ENCODE measurements around the gene SMCO3.

Gene SMCO3

DNA sequence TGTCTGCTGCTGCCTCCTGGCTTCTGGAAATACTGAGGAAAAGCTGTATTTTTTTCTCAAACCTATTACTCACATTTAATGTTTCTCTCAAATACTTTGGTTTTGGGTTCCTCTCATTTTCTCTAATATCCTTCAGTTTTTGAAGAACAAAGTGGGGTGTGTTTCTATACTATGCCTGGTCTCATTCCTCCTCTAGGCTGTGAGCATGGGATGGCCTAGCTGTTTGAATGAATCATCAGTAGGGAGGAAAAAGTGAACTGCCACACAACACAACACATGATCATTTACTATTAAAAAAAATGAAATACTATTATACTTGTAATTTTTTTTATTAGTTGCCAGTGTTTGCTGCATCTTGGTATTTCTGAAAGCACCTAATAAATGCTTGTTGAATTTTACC lies 11.3 kb upstream of the SMCO3 start:
- Histone ChIP-seq H3K18ac (ENCODE audit: low read length) (no peak overlapping the region), H4K12ac (ENCODE audit: low read depth, low read length) (no peak overlapping the region), H3K27ac (ENCODE audit: low read depth, low read length) (no peak overlapping the region), H2BK120ac (ENCODE audit: insufficient read depth, low read length, poor library complexity) (no peak overlapping the region), H4K8ac (ENCODE audit: low read depth, low read length) (no peak overlapping the region), H3K79me1 (ENCODE audit: low read length) (no peaks in the 10 kb centered on the region), H3K14ac (ENCODE audit: low read length) (no peak overlapping the region), H3K79me2 (ENCODE audit: control insufficient read depth, insufficient read depth, low read length, poor library complexity) (no peaks in the 10 kb centered on the region), H2AFZ (ENCODE audit: insufficient read depth, low read length, poor library complexity) (no peak overlapping the region), H3K36me3 (ENCODE audit: control insufficient read depth in 1 of 2, insufficient read depth in 2 of 2, low read length in 2 of 2) (peaks cover 0 to 2% of the 10 kb centered on the region in 2 experiments), H2AK5ac (ENCODE audit: low read length) (no peak overlapping the region), H3K27me3 (ENCODE audit: insufficient read depth, low read length) (no peaks in the 10 kb centered on the region), H3K9me3 (ENCODE audit: insufficient read depth, low read depth, low read length) (no peaks in the 10 kb centered on the region), H3K4ac (ENCODE audit: low read depth, low read length) (no peak overlapping the region), H3K4me2 (ENCODE audit: low read length) (no peak overlapping the region), H3K23ac (ENCODE audit: low read length) (no peak overlapping the region), H3K4me3 (ENCODE audit: low read depth, low read length) (no peak overlapping the region), H3K4me1 (ENCODE audit: control insufficient read depth in 1 of 2, insufficient read depth in 2 of 2, low read length in 2 of 2) (no peaks in the 10 kb centered on the region), H3K9ac (ENCODE audit: low read length) (no peak overlapping the region), H4K91ac (ENCODE audit: low read depth, low read length) (no peak overlapping the region), H2BK12ac (ENCODE audit: low read length) (no peak overlapping the region), H2BK5ac (ENCODE audit: low read depth, low read length, poor library complexity) (no peak overlapping the region)
- DNase-seq, result no peak

DNA sequence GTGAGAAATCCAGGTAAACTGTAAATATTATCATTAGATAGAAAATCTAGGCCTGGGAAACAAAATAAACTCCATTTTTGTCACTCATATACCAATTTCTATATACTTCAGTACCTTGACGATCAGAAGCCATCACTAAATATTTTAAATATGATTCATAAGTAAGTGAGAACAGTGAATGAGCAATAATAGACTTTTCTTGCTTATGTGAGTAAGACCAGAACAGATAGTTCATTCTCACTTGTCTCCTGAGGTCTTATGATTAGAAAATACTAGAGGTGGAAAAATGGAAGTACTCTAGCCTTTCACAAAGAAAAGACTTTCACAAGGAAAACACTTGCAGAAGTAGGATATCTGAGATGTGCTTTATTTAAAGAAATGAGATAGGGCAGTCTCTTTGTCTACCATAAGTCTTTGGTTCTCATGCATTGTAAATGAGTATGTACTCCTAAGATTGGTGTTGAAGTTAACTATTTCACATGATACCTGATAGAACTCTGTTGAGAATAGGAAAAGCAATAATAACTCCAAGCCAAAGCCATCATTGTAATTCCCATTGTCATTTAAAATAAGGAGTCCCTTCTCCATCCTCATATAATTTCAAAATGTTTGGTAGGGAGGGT lies 10.1 kb upstream of the SMCO3 start:
- Histone ChIP-seq H4K91ac (ENCODE audit: low read depth, low read length) (no peak overlapping the region), H2AFZ (ENCODE audit: insufficient read depth, low read length, poor library complexity) (no peak overlapping the region), H2BK120ac (ENCODE audit: insufficient read depth, low read length, poor library complexity) (no peak overlapping the region), H3K23ac (ENCODE audit: low read length) (no peak overlapping the region), H2BK12ac (ENCODE audit: low read length) (no peak overlapping the region), H3K4ac (ENCODE audit: low read depth, low read length) (no peak overlapping the region), H3K4me3 (ENCODE audit: low read depth, low read length) (no peak overlapping the region), H3K36me3 (ENCODE audit: control insufficient read depth in 1 of 2, insufficient read depth in 2 of 2, low read length in 2 of 2) (peaks cover 0 to 2% of the 10 kb centered on the region in 2 experiments), H3K79me1 (ENCODE audit: low read length) (no peaks in the 10 kb centered on the region), H3K79me2 (ENCODE audit: control insufficient read depth, insufficient read depth, low read length, poor library complexity) (no peaks in the 10 kb centered on the region), H3K4me2 (ENCODE audit: low read length) (no peak overlapping the region), H3K27me3 (ENCODE audit: insufficient read depth, low read length) (no peaks in the 10 kb centered on the region), H4K12ac (ENCODE audit: low read depth, low read length) (no peak overlapping the region), H3K27ac (ENCODE audit: low read depth, low read length) (no peak overlapping the region), H4K8ac (ENCODE audit: low read depth, low read length) (no peak overlapping the region), H3K4me1 (ENCODE audit: control insufficient read depth in 1 of 2, insufficient read depth in 2 of 2, low read length in 2 of 2) (no peaks in the 10 kb centered on the region), H3K14ac (ENCODE audit: low read length) (no peak overlapping the region), H2AK5ac (ENCODE audit: low read length) (no peak overlapping the region), H3K9ac (ENCODE audit: low read length) (no peak overlapping the region), H3K18ac (ENCODE audit: low read length) (no peak overlapping the region), H2BK5ac (ENCODE audit: low read depth, low read length, poor library complexity) (no peak overlapping the region), H3K9me3 (ENCODE audit: insufficient read depth, low read depth, low read length) (no peaks in the 10 kb centered on the region)
- peak in 1 of 2 donors; percentile 19 for DNase-seq
- no CpG with 5 or more reads among the region's 1 CpG for WGBS (ENCODE audit: extremely low coverage, insufficient coverage, insufficient read length)

DNA sequence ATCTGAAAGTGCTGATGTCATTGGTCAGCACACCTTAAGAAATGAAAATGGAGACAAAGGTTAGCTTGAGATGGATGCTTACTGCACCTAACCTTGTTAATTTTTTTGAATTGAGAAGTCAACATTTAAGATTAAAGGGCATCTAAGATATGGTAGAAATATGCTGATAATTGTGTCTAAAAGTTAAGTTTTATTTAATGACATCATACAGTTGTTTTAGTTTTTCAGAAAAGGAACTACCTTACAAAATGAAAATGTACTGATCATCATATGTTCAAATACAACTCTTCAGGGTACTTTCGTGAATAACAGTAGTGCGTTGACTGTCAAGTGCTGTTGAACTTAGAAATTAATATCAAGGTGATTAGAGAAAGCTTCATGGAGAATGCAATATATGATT lies 2.5 kb downstream of the SMCO3 start:
- H2AFZ ChIP-seq (ENCODE audit: insufficient read depth, low read length, poor library complexity), result no peak overlapping the region
- no peaks in the 10 kb centered on the region for H3K9me3 ChIP-seq (ENCODE audit: insufficient read depth, low read depth, low read length)
- WGBS (ENCODE audit: extremely low coverage, insufficient coverage, insufficient read length), result no CpG with 5 or more reads among the region's 2 CpGs
- no peak overlapping the region for H3K9ac ChIP-seq (ENCODE audit: low read length)
- no peaks in the 10 kb centered on the region for H3K36me3 ChIP-seq (ENCODE audit: control insufficient read depth in 1 of 2, insufficient read depth in 2 of 2, low read length in 2 of 2)
- no peak overlapping the region for H3K14ac ChIP-seq (ENCODE audit: low read length)
- peaks cover 2% of the 10 kb centered on the region for H3K79me1 ChIP-seq (ENCODE audit: low read length)
- no peak overlapping the region for H3K4ac ChIP-seq (ENCODE audit: low read depth, low read length)
- no peak overlapping the region for H2AK5ac ChIP-seq (ENCODE audit: low read length)
- no peak overlapping the region for H4K12ac ChIP-seq (ENCODE audit: low read depth, low read length)
- H2BK5ac ChIP-seq (ENCODE audit: low read depth, low read length, poor library complexity), result no peak overlapping the region
- DNase-seq, result no peak
- no peak overlapping the region for H3K4me2 ChIP-seq (ENCODE audit: low read length)
- H3K79me2 ChIP-seq (ENCODE audit: control insufficient read depth, insufficient read depth, low read length, poor library complexity), result no peaks in the 10 kb centered on the region
- H2BK12ac ChIP-seq (ENCODE audit: low read length), result no peak overlapping the region
- H3K27ac ChIP-seq (ENCODE audit: low read depth, low read length), result no peak overlapping the region
- no peak overlapping the region for H3K18ac ChIP-seq (ENCODE audit: low read length)
- no peak overlapping the region for H4K91ac ChIP-seq (ENCODE audit: low read depth, low read length)
- H3K4me1 ChIP-seq (ENCODE audit: control insufficient read depth in 1 of 2, insufficient read depth in 2 of 2, low read length in 2 of 2), result peaks cover 0 to 4% of the 10 kb centered on the region in 2 experiments
- H4K8ac ChIP-seq (ENCODE audit: low read depth, low read length), result no peak overlapping the region
- H3K23ac ChIP-seq (ENCODE audit: low read length), result no peak overlapping the region
- no peak overlapping the region for H2BK120ac ChIP-seq (ENCODE audit: insufficient read depth, low read length, poor library complexity)
- H3K4me3 ChIP-seq (ENCODE audit: low read depth, low read length), result no peak overlapping the region
- H3K27me3 ChIP-seq (ENCODE audit: insufficient read depth, low read length), result no peaks in the 10 kb centered on the region

DNA sequence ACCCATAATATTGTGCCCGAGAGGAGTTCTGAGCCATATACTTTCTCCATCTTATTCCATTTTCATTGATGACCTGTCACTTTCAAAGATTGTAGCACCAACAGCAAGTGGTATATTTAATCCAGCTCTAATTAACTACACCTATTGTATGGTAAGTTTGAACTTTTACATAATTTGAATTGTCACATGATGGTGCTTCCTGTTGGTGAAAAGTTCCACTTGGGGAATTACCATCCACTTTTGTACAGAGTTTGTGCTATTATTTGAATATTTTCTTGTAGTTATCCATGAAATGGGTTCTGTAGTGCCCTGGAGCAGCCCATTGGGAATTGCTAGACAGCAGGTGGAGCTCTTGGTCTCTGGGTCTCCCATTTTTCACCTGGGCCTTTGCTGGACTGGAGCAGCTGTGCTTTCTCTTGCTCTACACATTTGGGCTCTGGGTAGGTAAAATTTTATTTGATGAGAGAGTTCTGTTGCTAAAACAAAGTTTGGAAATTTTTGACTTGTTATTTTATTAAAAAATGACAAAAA lies 3.0 kb downstream of the SMCO3 start:
- H3K4ac ChIP-seq (ENCODE audit: low read depth, low read length), result no peak overlapping the region
- H3K9me3 ChIP-seq (ENCODE audit: insufficient read depth, low read depth, low read length), result no peaks in the 10 kb centered on the region
- H2BK12ac ChIP-seq (ENCODE audit: low read length), result no peak overlapping the region
- H3K79me1 ChIP-seq (ENCODE audit: low read length), result peaks cover 2% of the 10 kb centered on the region
- H4K8ac ChIP-seq (ENCODE audit: low read depth, low read length), result no peak overlapping the region
- H3K4me3 ChIP-seq (ENCODE audit: low read depth, low read length), result no peak overlapping the region
- no peak overlapping the region for H3K18ac ChIP-seq (ENCODE audit: low read length)
- H3K4me1 ChIP-seq (ENCODE audit: control insufficient read depth in 1 of 2, insufficient read depth in 2 of 2, low read length in 2 of 2), result peaks cover 0 to 4% of the 10 kb centered on the region in 2 experiments
- H3K27ac ChIP-seq (ENCODE audit: low read depth, low read length), result no peak overlapping the region
- H3K4me2 ChIP-seq (ENCODE audit: low read length), result no peak overlapping the region
- H4K91ac ChIP-seq (ENCODE audit: low read depth, low read length), result no peak overlapping the region
- H2BK120ac ChIP-seq (ENCODE audit: insufficient read depth, low read length, poor library complexity), result no peak overlapping the region
- H2AFZ ChIP-seq (ENCODE audit: insufficient read depth, low read length, poor library complexity), result no peak overlapping the region
- no peaks in the 10 kb centered on the region for H3K79me2 ChIP-seq (ENCODE audit: control insufficient read depth, insufficient read depth, low read length, poor library complexity)
- H3K27me3 ChIP-seq (ENCODE audit: insufficient read depth, low read length), result no peaks in the 10 kb centered on the region
- no CpG with 5 or more reads among the region's 1 CpG for WGBS (ENCODE audit: extremely low coverage, insufficient coverage, insufficient read length)
- no peak overlapping the region for H4K12ac ChIP-seq (ENCODE audit: low read depth, low read length)
- DNase-seq, result peak; percentile 16 to 59
- H3K23ac ChIP-seq (ENCODE audit: low read length), result no peak overlapping the region
- H3K36me3 ChIP-seq (ENCODE audit: control insufficient read depth in 1 of 2, insufficient read depth in 2 of 2, low read length in 2 of 2), result no peaks in the 10 kb centered on the region
- no peak overlapping the region for H3K14ac ChIP-seq (ENCODE audit: low read length)
- H3K9ac ChIP-seq (ENCODE audit: low read length), result no peak overlapping the region
- H2AK5ac ChIP-seq (ENCODE audit: low read length), result no peak overlapping the region
- no peak overlapping the region for H2BK5ac ChIP-seq (ENCODE audit: low read depth, low read length, poor library complexity)
